OCI-LY1 (cell line): ENCODE results near the gene NXNL2.

ENCODE experiments used
- H2AFZ ChIP-seq: fragments of 200-600 bp; sonication (generic), shearing (Covaris generic); 2 replicates; pipeline ENCODE4 v1.6.0; 2014; ENCODE audit warnings: antibody characterized with exemption, mild to moderate bottlenecking, low read length
- H3F3A ChIP-seq: fragments of 200-600 bp; sonication (generic), shearing (Covaris generic); 2 replicates; pipeline ENCODE4 v1.6.0; 2014; ENCODE audit warnings: mild to moderate bottlenecking, antibody characterized with exemption, low read length, moderate library complexity; ENCODE audit not compliant: insufficient read depth
- H3K27ac ChIP-seq: fragments of 200-600 bp; sonication (generic); 2 replicates; pipeline ENCODE4 v1.5.1; 2014; ENCODE audit warnings: low read length, mixed run types, mild to moderate bottlenecking, low read depth; ENCODE audit not compliant: poor library complexity, severe bottlenecking
- H3K27me3 ChIP-seq: fragments of 200-600 bp; sonication (generic); 2 replicates; pipeline ENCODE4 v1.6.0; 2014; ENCODE audit warnings: antibody characterized with exemption, mild to moderate bottlenecking, low read length, moderate library complexity; ENCODE audit not compliant: insufficient read depth
- H3K36me3 ChIP-seq: fragments of 200-600 bp; sonication (generic); 2 replicates; pipeline ENCODE4 v1.6.1; 2014; ENCODE audit warnings: mild to moderate bottlenecking, antibody characterized with exemption, low read length, moderate library complexity, mixed read lengths; ENCODE audit not compliant: insufficient read depth
- H3K4me1 ChIP-seq: fragments of 200-600 bp; sonication (generic); 2 replicates; pipeline ENCODE4 v1.5.1; 2014; ENCODE audit warnings: mild to moderate bottlenecking, low read length, moderate library complexity; ENCODE audit not compliant: insufficient read depth, severe bottlenecking
- H3K4me2 ChIP-seq: fragments of 200-600 bp; sonication (generic), shearing (Covaris generic); 2 replicates; pipeline ENCODE4 v1.6.1; 2014; ENCODE audit warnings: low read length
- H3K4me3 ChIP-seq: fragments of 200-600 bp; sonication (generic); 2 replicates; pipeline ENCODE4 v1.5.1; 2014; ENCODE audit warnings: low read length, low read depth, mild to moderate bottlenecking, mixed read lengths; ENCODE audit not compliant: poor library complexity, severe bottlenecking
- H3K79me2 ChIP-seq: fragments of 200-600 bp; shearing (Covaris generic); 2 replicates; pipeline ENCODE4 v1.6.1; 2016; ENCODE audit warnings: mixed run types, low read length, mixed read lengths; ENCODE audit not compliant: insufficient read depth
- H3K9ac ChIP-seq: fragments of 200-600 bp; sonication (generic), shearing (Covaris generic); 2 replicates; pipeline ENCODE4 v1.6.1; 2014; ENCODE audit warnings: mild to moderate bottlenecking, low read length, mixed read lengths
- H3K9me2 ChIP-seq: fragments of 200-600 bp; sonication (generic), shearing (Covaris generic); 2 replicates; pipeline ENCODE4 v1.6.1; 2014; ENCODE audit warnings: low read depth, mild to moderate bottlenecking, low read length, mixed read lengths
- H3K9me3 ChIP-seq: fragments of 200-600 bp; shearing (Covaris generic); 2 replicates; pipeline ENCODE4 v1.6.1; 2014; ENCODE audit warnings: low read length, mixed read lengths
- H4K20me1 ChIP-seq: fragments of 200-600 bp; sonication (generic), shearing (Covaris generic); 2 replicates; pipeline ENCODE4 v1.6.0; 2016; ENCODE audit warnings: mild to moderate bottlenecking, low read length; ENCODE audit not compliant: insufficient read depth
- EZH2 ChIP-seq: fragments of 200-600 bp; sonication (generic), shearing (Covaris generic); IDR thresholded peaks from 2 replicates; pipeline ENCODE4 v1.8.0; 2017; ENCODE audit warnings: borderline replicate concordance, mixed run types, mild to moderate bottlenecking, antibody characterized with exemption, low read length, moderate library complexity, mixed read lengths
- TF ChIP-seq, protein P1 (sequence below): fragments of 200-600 bp; sonication (generic), shearing (Covaris generic); IDR thresholded peaks from 2 replicates; pipeline ENCODE4 v1.5.1; 2017; ENCODE audit warnings: mild to moderate bottlenecking, antibody characterized with exemption, low read length, moderate library complexity, mixed read lengths

Gene NXNL2

DNA sequence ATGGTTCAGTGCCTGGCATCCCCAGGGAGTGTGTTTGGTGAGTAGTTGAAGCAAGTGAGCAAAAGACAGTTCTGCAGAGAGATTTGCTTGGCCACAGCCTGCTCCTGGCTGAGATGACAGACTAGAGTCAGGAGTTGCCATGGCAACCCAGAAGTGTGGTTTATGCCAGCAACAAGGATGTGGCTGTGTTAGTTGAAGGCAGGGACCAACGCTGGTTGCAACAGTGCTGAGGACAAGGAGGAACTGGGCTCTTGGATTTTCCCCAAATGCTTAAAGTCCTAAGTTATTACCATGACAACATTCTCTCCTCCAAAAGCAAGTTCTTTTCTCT is 2.7 kb downstream of the NXNL2 start:
- Histone ChIP-seq H3K9me2 (no peaks in the 10 kb centered on the region), H4K20me1 (no peaks in the 10 kb centered on the region), H3K27me3 (no peaks in the 10 kb centered on the region), H3K4me1 (no peaks in the 10 kb centered on the region), H3F3A (no peaks in the 10 kb centered on the region), H3K79me2 (no peaks in the 10 kb centered on the region), H3K9ac (no peak overlapping the region), H3K4me2 (no peak overlapping the region), H3K36me3 (no peaks in the 10 kb centered on the region), H3K4me3 (no peak overlapping the region), H3K27ac (no peak overlapping the region), H3K9me3 (no peaks in the 10 kb centered on the region), H2AFZ (no peak overlapping the region)
- TF ChIP-seq, protein P1, sequence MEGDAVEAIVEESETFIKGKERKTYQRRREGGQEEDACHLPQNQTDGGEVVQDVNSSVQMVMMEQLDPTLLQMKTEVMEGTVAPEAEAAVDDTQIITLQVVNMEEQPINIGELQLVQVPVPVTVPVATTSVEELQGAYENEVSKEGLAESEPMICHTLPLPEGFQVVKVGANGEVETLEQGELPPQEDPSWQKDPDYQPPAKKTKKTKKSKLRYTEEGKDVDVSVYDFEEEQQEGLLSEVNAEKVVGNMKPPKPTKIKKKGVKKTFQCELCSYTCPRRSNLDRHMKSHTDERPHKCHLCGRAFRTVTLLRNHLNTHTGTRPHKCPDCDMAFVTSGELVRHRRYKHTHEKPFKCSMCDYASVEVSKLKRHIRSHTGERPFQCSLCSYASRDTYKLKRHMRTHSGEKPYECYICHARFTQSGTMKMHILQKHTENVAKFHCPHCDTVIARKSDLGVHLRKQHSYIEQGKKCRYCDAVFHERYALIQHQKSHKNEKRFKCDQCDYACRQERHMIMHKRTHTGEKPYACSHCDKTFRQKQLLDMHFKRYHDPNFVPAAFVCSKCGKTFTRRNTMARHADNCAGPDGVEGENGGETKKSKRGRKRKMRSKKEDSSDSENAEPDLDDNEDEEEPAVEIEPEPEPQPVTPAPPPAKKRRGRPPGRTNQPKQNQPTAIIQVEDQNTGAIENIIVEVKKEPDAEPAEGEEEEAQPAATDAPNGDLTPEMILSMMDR: no peak
- no peak for TF ChIP-seq EZH2

DNA sequence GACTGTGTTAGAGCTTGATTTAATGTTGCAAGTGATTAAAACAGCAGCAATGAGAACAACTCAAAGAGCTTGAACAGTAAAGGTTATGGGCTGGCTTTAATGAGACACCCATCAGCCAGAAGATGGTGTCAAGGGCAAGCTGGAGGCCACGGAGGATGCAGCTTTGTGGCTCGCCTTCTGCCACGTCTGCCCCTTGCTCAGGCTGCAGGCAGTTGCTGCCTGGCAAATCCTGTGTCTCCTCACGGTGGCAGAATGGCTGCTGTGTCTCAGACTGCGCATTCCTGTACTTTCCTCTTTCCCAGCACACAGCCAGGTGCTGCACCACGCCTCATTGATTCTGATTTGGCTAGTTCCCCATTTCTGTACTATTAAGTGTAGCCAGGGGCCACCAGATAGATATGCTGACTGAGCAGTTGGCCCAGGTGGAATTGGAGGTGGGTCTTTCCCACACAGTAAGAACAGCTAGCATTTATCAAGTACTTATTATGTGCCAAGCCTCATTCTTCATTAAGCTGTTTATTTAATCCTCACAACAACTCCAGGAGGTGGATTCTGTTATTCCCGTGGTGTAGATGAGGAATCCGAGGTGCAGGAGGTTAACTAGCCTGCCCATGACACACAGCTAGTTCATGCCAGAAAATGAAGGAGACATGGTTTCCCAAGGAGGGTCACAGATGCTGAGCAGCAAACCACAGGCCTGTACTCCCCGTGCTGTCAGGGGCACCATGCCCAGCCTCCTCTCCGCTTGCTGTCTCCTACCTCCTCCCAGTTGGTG is 3.5 kb downstream of the NXNL2 start:
- Histone ChIP-seq H3K27ac (no peak overlapping the region), H3K4me3 (no peak overlapping the region), H3K4me2 (no peak overlapping the region)

DNA sequence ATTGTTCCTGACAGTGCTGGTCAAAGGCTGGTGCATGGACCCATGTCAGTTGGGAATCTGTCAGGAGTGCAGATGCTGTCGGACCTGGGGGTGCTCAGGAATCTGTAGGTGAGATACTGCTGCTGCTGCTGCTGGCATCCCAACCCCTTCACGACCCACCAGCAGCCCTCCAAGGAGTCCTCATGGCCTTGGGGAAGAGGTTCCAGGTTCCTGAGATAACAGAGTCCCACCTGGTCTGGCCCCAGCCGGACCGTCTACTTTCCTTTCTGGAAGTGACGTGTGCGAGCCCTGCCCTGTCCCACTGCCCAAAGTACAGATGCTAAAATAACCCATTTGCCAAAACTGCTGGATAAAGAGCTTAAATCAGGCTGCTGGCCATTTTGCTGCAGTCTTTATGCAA is 4.3 kb downstream of the NXNL2 start:
- Histone ChIP-seq H4K20me1 (no peaks in the 10 kb centered on the region), H2AFZ (no peak overlapping the region), H3K27me3 (no peaks in the 10 kb centered on the region), H3K4me1 (no peaks in the 10 kb centered on the region), H3K36me3 (no peaks in the 10 kb centered on the region), H3K9ac (no peak overlapping the region), H3F3A (no peaks in the 10 kb centered on the region), H3K79me2 (no peaks in the 10 kb centered on the region), H3K27ac (no peak overlapping the region), H3K9me2 (no peaks in the 10 kb centered on the region), H3K4me3 (no peak overlapping the region), H3K4me2 (no peak overlapping the region), H3K9me3 (no peaks in the 10 kb centered on the region)
- TF ChIP-seq EZH2: no peak
- TF ChIP-seq, protein P1: no peak

More for the DNA sequence above, 3.5 kb downstream of the NXNL2 start:
- Histone ChIP-seq H3K9me3 (no peaks in the 10 kb centered on the region), H3F3A (no peaks in the 10 kb centered on the region), H3K27me3 (no peaks in the 10 kb centered on the region), H3K79me2 (no peaks in the 10 kb centered on the region), H2AFZ (no peak overlapping the region), H3K36me3 (no peaks in the 10 kb centered on the region), H4K20me1 (no peaks in the 10 kb centered on the region), H3K9me2 (no peaks in the 10 kb centered on the region), H3K4me1 (no peaks in the 10 kb centered on the region), H3K9ac (no peak overlapping the region)
- TF ChIP-seq, protein P1: no peak
- TF ChIP-seq EZH2: no peak
